Activated CD4-positive, alpha-beta T cell treated with anti-CD3 and anti-CD28 coated beads, Interleukin-2, amount 10 ng/mL, durations not matched to agents 7 days and 5 days (primary cell): ENCODE data around the gene ATF1. TPM values are rescaled to one million over a fixed set of nuclear protein-coding genes. Genes with fewer than 3 reads are reported as not detected.
A peak's percentile ranks its signal among the peaks of the same experiment; 100 is the strongest.
"Not testable (repeated sequence)": the region's sequence is repeated elsewhere in the genome, so short reads cannot be mapped to it uniquely, and the experiment has no call there.

Experiments used
- CTCF ChIA-PET: fragments of 350-600 bp; sonication (Branson Sonifier 250); formaldehyde crosslinking; loops from one replicate; lab custom pipeline; 2021; ENCODE audit warnings: antibody characterized with exemption; lab: Charles Lee
- POLR2A ChIA-PET: fragments of 350-600 bp; sonication (Branson Sonifier 250); formaldehyde crosslinking; loops from one replicate; lab custom pipeline; 2021; ENCODE audit warnings: antibody characterized with exemption; lab: Charles Lee
- DNase-seq: peaks from one replicate; pipeline ENCODE4 v3.0.0-alpha.2; 2020
- H3K27ac Mint-ChIP-seq: one replicate; pipeline ENCODE4 v1.8.0; 2021; ENCODE audit warnings: mild to moderate bottlenecking, moderate library complexity, mixed read lengths
- H3K27me3 Mint-ChIP-seq: one replicate; pipeline ENCODE4 v1.8.0; 2021; ENCODE audit warnings: mixed read lengths
- H3K36me3 Mint-ChIP-seq: one replicate; pipeline ENCODE4 v1.8.0; 2021; ENCODE audit warnings: low read depth, mixed read lengths
- H3K4me1 Mint-ChIP-seq: one replicate; pipeline ENCODE4 v1.8.0; 2021; ENCODE audit warnings: mixed read lengths
- H3K4me3 Mint-ChIP-seq: one replicate; pipeline ENCODE4 v1.8.0; 2021; ENCODE audit warnings: mild to moderate bottlenecking, moderate library complexity, mixed read lengths
- H3K9me3 Mint-ChIP-seq: one replicate; pipeline ENCODE4 v1.8.0; 2021; ENCODE audit warnings: mixed read lengths
- total RNA-seq, 2 experiments: library from RNA; stranded (reverse); gene quantifications; one replicate each; pipeline ENCODE4 v1.2.3, GENCODE V29; 2021

ATF1 gene
- total RNA-seq, 2 experiments from 2014 or later = 42.4 to 51.3 TPM

GRCh38 chr12:50785406-50786001, 21.6 kb downstream of the ATF1 start:
- DNase-seq = no peak
- H3K36me3 Mint-ChIP-seq = peaks cover 45% of the 10 kb centered on the region
- H3K4me1 Mint-ChIP-seq = peaks cover 6% of the 10 kb centered on the region
- peak overlapping the region; percentile 13 for H3K27ac Mint-ChIP-seq
- POLR2A ChIA-PET = no interaction called here
- no peaks in the 10 kb centered on the region for H3K27me3 Mint-ChIP-seq
- no peak overlapping the region for H3K4me3 Mint-ChIP-seq
- CTCF ChIA-PET = interaction anchor here (0.6 to 2.3 kb wide), 3 partner anchors 15 to 24 kb away, joined by 4 to 7 read pairs (median 5); no protein-coding TSS in a partner anchor
- H3K9me3 Mint-ChIP-seq = peaks cover 14% of the 10 kb centered on the region

DNA sequence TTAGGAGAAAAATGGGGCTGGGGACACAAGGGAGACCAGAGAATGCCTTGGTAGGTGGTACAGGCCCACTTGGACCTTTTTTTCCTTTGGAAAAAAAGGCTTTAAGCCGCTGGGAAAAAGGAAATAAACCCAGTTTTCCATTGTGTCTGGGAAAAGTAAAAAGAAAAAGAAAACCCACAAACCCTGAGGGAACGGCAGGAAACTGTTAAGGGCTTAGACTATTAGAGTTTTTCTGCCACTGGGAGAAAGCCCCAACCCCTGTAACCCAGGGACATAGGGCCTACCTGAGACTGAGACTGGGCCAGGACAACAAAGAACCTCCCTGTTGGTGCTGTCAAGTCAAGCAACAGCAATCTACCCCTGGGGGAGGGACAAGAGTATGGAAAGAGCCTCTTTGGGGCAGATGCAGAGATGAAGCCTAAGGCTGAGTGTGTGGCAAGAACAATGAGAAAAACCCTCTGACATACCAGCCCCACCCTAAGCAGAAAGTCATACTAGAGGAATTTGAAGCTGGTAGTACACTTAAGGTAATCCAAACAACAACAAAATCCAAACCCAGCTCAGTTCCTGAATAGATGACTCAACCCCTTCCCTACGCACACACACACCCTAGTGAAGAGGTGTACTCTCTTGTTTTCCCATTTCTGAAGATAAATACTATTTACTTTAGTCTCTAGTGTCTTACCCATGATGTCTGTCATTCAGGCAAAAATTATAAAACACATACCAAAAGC, 22.8 kb downstream of the ATF1 start:
- Mint-ChIP-seq H3K9me3 (peaks cover 14% of the 10 kb centered on the region), H3K4me3 (no peak overlapping the region), H3K27me3 (no peaks in the 10 kb centered on the region), H3K4me1 (peaks cover 11% of the 10 kb centered on the region), H3K27ac (no peak overlapping the region), H3K36me3 (peaks cover 50% of the 10 kb centered on the region)
- DNase-seq = no peak
- CTCF ChIA-PET = interaction anchor here (0.6 to 2.3 kb wide), 3 partner anchors 9 to 555 kb away, joined by 3 to 7 read pairs (median 4); no protein-coding TSS in a partner anchor
- POLR2A ChIA-PET = no interaction called here

GRCh38 chr12:50787618-50788017, 23.7 kb downstream of the ATF1 start:
- POLR2A ChIA-PET = no interaction called here
- peaks cover 49% of the 10 kb centered on the region for H3K36me3 Mint-ChIP-seq

DNA sequence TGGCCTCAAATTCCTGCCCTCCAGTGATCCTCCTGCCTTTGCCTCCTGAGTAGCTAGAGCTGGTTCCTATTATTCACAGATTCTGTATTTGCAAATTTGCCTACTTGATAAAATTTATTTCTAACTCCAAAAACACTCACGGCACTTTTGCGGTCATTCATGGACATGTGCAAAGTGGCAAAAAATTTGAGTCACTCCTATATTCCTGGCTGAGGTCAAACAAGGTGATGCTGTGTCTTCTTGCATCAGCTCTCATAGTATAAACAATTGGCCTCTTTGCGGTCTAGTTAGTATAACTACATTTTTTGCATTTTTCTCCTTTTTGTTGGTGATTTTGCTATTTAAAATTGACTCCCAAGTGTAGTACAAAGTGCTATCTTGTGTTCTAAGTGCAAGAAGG, 24.7 kb downstream of the ATF1 start:
- peaks cover 13% of the 10 kb centered on the region for H3K4me1 Mint-ChIP-seq
- ChIA-PET POLR2A (no interaction called here), CTCF (interaction anchor here (0.6 kb wide), 2 partner anchors 27 to 717 kb away, joined by 3 read pairs; no protein-coding TSS in a partner anchor)
- H3K9me3 Mint-ChIP-seq = peaks cover 14% of the 10 kb centered on the region
- H3K4me3 Mint-ChIP-seq = no peak overlapping the region
- H3K36me3 Mint-ChIP-seq = peaks cover 45% of the 10 kb centered on the region
- DNase-seq = no peak
- no peak overlapping the region for H3K27ac Mint-ChIP-seq
- H3K27me3 Mint-ChIP-seq = no peaks in the 10 kb centered on the region

More at GRCh38 chr12:50787618-50788017, 23.7 kb downstream of the ATF1 start:
- CTCF ChIA-PET = interaction anchor here (0.6 to 2.3 kb wide), 5 partner anchors 9 to 718 kb away, joined by 3 to 7 read pairs (median 3); no protein-coding TSS in a partner anchor
- Mint-ChIP-seq H3K27me3 (no peaks in the 10 kb centered on the region), H3K4me3 (no peak overlapping the region), H3K27ac (no peak overlapping the region), H3K9me3 (peaks cover 14% of the 10 kb centered on the region), H3K4me1 (peaks cover 13% of the 10 kb centered on the region)
- no peak for DNase-seq

GRCh38 chr12:50790081-50790480, 26.2 kb downstream of the ATF1 start:
- H3K4me3 Mint-ChIP-seq = no peak overlapping the region
- POLR2A ChIA-PET = no interaction called here
- no peaks in the 10 kb centered on the region for H3K27me3 Mint-ChIP-seq
- peaks cover 40% of the 10 kb centered on the region for H3K36me3 Mint-ChIP-seq
- CTCF ChIA-PET = interaction anchor here (0.7 to 1.3 kb wide), 3 partner anchors 12 to 558 kb away, joined by 3 to 5 read pairs (median 3); no protein-coding TSS in a partner anchor
- H3K9me3 Mint-ChIP-seq = peaks cover 14% of the 10 kb centered on the region
- no peak for DNase-seq
- H3K4me1 Mint-ChIP-seq = peaks cover 7% of the 10 kb centered on the region
- H3K27ac Mint-ChIP-seq = no peak overlapping the region

DNA sequence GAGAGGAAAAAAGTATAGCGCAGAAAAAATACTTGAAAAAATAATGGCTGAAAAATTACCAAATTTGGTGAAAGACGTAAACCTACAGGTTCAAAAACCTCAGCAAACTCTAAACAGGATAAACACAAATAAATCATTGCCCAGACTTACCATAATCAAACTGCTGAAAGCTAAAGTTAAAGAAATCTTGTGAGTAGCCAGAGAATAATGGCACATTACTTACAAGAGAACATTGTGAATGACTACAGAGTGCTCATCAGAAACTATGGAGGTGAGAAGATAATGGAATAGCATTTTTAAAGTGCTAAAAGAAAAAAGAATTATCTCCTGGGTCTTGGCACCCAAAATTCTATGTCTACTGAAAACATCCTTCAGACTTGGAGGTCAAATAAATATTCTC, 36.0 kb downstream of the ATF1 start:
- no peak overlapping the region for H3K4me3 Mint-ChIP-seq
- H3K9me3 Mint-ChIP-seq = peaks cover 24% of the 10 kb centered on the region
- H3K27me3 Mint-ChIP-seq = no peaks in the 10 kb centered on the region
- no peaks in the 10 kb centered on the region for H3K4me1 Mint-ChIP-seq
- H3K27ac Mint-ChIP-seq = no peak overlapping the region
- CTCF ChIA-PET = no interaction called here
- DNase-seq = no peak
- POLR2A ChIA-PET = no interaction called here
- peaks cover 66% of the 10 kb centered on the region for H3K36me3 Mint-ChIP-seq

GRCh38 chr12:50803230-50803875, 39.5 kb downstream of the ATF1 start:
- Mint-ChIP-seq H3K27ac (no peak overlapping the region), H3K27me3 (no peaks in the 10 kb centered on the region), H3K4me3 (no peak overlapping the region), H3K9me3 (peaks cover 18% of the 10 kb centered on the region), H3K36me3 (peaks cover 40% of the 10 kb centered on the region), H3K4me1 (no peaks in the 10 kb centered on the region)
- ChIA-PET POLR2A (no interaction called here), CTCF (interaction anchor here (1.4 kb wide), 1 partner anchor 224 kb away, joined by 3 read pairs; no protein-coding TSS in a partner anchor)
- DNase-seq = no peak

DNA sequence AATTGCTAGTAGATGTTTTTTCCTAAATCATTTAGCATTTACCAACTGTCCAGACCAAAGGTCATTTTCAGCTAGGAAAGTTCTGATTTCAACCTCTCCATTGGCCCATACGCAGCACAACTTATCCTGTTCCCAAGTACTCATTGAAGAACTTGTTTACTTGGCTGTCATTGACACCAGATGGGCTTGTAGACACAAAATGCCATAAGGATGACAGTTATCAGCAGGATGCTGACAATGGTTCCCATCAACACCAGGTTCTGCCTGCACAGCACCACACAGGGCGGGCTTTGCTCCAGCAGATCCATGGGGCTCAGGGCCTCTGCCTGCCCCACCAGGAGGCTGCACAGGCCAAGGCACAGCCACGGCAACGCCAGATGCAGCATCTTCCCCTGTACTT, 42.3 kb downstream of the ATF1 start:
- ChIA-PET CTCF (interaction anchor here (0.9 kb wide), 1 partner anchor 9 kb away, joined by 3 read pairs; no protein-coding TSS in a partner anchor), POLR2A (interaction anchor here (0.6 to 0.7 kb wide), 2 partner anchors 67 to 75 kb away, joined by 3 to 17 read pairs; no protein-coding TSS in a partner anchor)
- peaks cover 18% of the 10 kb centered on the region for H3K36me3 Mint-ChIP-seq
- no peaks in the 10 kb centered on the region for H3K9me3 Mint-ChIP-seq
- H3K27ac Mint-ChIP-seq = no peak overlapping the region
- no peak for DNase-seq
- no peak overlapping the region for H3K4me3 Mint-ChIP-seq
- H3K27me3 Mint-ChIP-seq = no peaks in the 10 kb centered on the region
- H3K4me1 Mint-ChIP-seq = no peaks in the 10 kb centered on the region

DNA sequence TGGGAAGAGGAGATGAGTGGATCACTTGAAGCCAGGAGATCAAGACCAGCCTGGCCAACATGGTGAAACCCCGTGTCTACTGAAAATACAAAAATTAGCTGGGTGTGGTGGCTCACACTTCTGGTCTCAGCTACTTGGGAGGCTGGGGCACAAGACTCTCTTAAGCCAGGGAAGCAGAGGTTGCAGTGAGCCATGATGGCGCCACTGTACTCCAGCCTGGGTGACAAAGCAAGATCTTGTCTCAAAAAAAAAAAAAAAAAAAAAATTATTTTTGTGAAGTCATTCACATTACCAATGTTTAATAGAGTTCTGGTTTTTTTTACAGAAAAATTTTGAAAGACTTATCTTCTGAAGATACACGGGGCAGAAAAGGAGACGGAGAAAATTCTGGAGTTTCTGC, 45.2 kb downstream of the ATF1 start:
- H3K4me3 Mint-ChIP-seq, H3K9me3 Mint-ChIP-seq, POLR2A ChIA-PET, CTCF ChIA-PET, H3K4me1 Mint-ChIP-seq, H3K27ac Mint-ChIP-seq, H3K27me3 Mint-ChIP-seq, DNase-seq: not testable (repeated sequence)
- peaks cover 23% of the 10 kb centered on the region for H3K36me3 Mint-ChIP-seq

DNA sequence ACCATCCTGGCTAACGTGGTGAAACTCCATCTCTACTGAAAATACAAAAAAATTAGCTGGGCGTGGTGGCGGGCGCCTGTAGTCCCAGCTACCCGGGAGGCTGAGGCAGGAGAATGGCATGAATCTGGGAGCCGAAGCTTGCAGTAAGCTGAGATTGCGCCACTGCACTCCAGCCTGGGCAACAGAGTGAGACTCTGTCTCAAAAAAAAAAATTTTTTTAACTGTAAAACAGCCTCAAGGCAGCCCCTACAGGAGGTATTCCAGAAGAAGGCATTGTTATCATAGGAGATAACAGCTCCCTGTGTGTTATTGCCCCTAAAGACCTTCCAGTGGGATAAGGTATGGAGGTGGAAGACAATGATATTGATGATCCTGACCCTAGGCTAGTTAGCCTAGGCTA, 51.0 kb downstream of the ATF1 start:
- H3K27ac Mint-ChIP-seq, H3K4me3 Mint-ChIP-seq, DNase-seq, H3K4me1 Mint-ChIP-seq, H3K9me3 Mint-ChIP-seq, H3K27me3 Mint-ChIP-seq, POLR2A ChIA-PET: not testable (repeated sequence)
- peaks cover 38% of the 10 kb centered on the region for H3K36me3 Mint-ChIP-seq
- CTCF ChIA-PET = interaction anchor here (0.6 to 1.1 kb wide), 2 partner anchors 9 to 57 kb away, joined by 3 read pairs; no protein-coding TSS in a partner anchor

DNA sequence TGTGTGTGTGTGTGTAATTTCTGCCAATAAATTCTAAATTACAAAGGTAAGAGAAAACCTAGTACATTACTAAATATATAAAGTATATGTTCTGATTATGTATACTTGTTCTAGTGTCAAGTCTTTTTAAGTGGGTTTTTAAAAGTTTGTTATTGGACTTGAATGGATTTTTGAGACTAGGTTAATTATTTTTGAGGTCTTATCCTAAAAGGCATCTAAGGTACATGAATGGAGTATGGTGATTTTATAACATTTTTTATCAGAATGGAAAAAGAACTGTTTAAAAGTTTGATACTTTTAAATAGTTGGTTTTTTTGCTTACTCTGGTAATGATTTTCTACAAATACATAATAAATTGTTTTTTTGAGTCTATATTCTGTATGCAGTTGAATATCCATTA, 56.3 kb downstream of the ATF1 start:
- no peaks in the 10 kb centered on the region for H3K9me3 Mint-ChIP-seq
- CTCF ChIA-PET = interaction anchor here (0.5 kb wide), 1 partner anchor 639 kb away, joined by 3 read pairs; no protein-coding TSS in a partner anchor
- H3K36me3 Mint-ChIP-seq = peaks cover 20% of the 10 kb centered on the region

DNA sequence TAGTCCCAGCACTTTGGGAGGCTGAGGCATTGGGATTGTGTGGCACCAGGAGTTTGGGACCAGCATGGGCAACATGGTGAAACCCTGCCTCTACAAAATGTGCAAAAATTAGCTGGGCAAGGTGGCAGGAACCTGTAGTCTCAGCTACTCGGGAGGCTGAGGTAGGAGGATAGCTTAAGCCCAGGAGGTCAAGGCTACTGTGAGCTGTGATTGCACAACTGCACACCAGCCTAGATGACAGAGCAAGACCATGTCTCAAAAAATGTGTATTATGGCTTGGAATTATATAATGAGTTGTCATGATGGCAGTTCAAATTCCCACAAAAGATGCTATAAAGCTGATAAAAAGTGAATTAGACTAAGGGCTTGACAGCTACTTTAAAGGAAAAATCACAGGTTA, 58.2 kb downstream of the ATF1 start:
- H3K36me3 Mint-ChIP-seq = peaks cover 8% of the 10 kb centered on the region
- H3K4me1 Mint-ChIP-seq = peaks cover 5% of the 10 kb centered on the region
- no peaks in the 10 kb centered on the region for H3K27me3 Mint-ChIP-seq
- ChIA-PET POLR2A (no interaction called here), CTCF (no interaction called here)
- H3K9me3 Mint-ChIP-seq = no peaks in the 10 kb centered on the region
- H3K4me3 Mint-ChIP-seq = no peak overlapping the region
- DNase-seq = no peak
- H3K27ac Mint-ChIP-seq = no peak overlapping the region

More for the DNA sequence above, 56.3 kb downstream of the ATF1 start:
- no peak for DNase-seq
- POLR2A ChIA-PET = no interaction called here
- Mint-ChIP-seq H3K27me3 (no peaks in the 10 kb centered on the region), H3K27ac (no peak overlapping the region), H3K4me3 (no peak overlapping the region), H3K4me1 (peaks cover 3% of the 10 kb centered on the region)
